ENCODE data around the gene YY1. TPM values are rescaled to one million over a fixed set of nuclear protein-coding genes. Genes with fewer than 3 reads are reported as not detected.

The YY1 gene
- total and polyA plus RNA-seq, 2 experiments from 2014 or later: 32.6 to 58.5 TPM

- TF ChIP-seq EZH2phosphoT487 (IDR thresholded peaks at IDR 0.05; ENCODE audit: low read depth, severe bottlenecking, unreplicated experiment) (no peak), EZH2 (IDR thresholded peaks at IDR 0.05; ENCODE audit: borderline replicate concordance) (no peak), CTCF (IDR thresholded peaks at IDR 0.05; ENCODE audit: poor library complexity) (no peak)
- Histone ChIP-seq H3K9me3 (ENCODE audit: low read depth) (no peaks in the 10 kb centered on the region), H2AFZ (no peak overlapping the region), H3K9me2 (replicated peaks; ENCODE audit: insufficient read depth) (no peaks in the 10 kb centered on the region), H3K4me2 (no peak overlapping the region), H3K36me3 (replicated peaks; ENCODE audit: insufficient read depth, low read depth) (no peaks in the 10 kb centered on the region), H3K79me2 (no peaks in the 10 kb centered on the region), H4K20me1 (ENCODE audit: insufficient read depth, poor library complexity, severe bottlenecking) (no peaks in the 10 kb centered on the region), H3K27ac (no peak overlapping the region), H3K4me3 (no peak overlapping the region), H3K4me1 (ENCODE audit: insufficient read depth) (no peaks in the 10 kb centered on the region), H3K27me3 (no peaks in the 10 kb centered on the region)
- WGBS (ENCODE audit: low lambda C conversion rate, missing lambda C conversion rate): 97% methylated on average over 13 of the region's 13 CpGs
- no peak for DNase-seq (ENCODE audit: low spot score)
Observed at GRCh38 chr14:100325958-100326357, 87.0 kb downstream of the YY1 start.

GRCh38 chr14:100327128-100327527 is 88.2 kb downstream of the YY1 start:
- whole genome bisulfite sequencing (ENCODE audit: low lambda C conversion rate, missing lambda C conversion rate): 97% methylated on average over 24 of the region's 24 CpGs

GRCh38 chr14:100328495-100329163 is 89.7 kb downstream of the YY1 start:
- 88% methylated on average over 26 of the region's 32 CpGs for WGBS (ENCODE audit: low lambda C conversion rate, missing lambda C conversion rate)
- Histone ChIP-seq H3K4me1 (ENCODE audit: insufficient read depth) (no peaks in the 10 kb centered on the region), H3K36me3 (replicated peaks; ENCODE audit: insufficient read depth, low read depth) (no peaks in the 10 kb centered on the region), H3K79me2 (no peaks in the 10 kb centered on the region), H4K20me1 (ENCODE audit: insufficient read depth, poor library complexity, severe bottlenecking) (no peaks in the 10 kb centered on the region), H3K4me3 (no peak overlapping the region), H3K9me3 (ENCODE audit: low read depth) (no peaks in the 10 kb centered on the region), H2AFZ (no peak overlapping the region), H3K4me2 (no peak overlapping the region), H3K9me2 (replicated peaks; ENCODE audit: insufficient read depth) (no peaks in the 10 kb centered on the region), H3K27me3 (no peaks in the 10 kb centered on the region), H3K27ac (no peak overlapping the region)
- TF ChIP-seq EZH2 (IDR thresholded peaks at IDR 0.05; ENCODE audit: borderline replicate concordance) (no peak), EZH2phosphoT487 (IDR thresholded peaks at IDR 0.05; ENCODE audit: low read depth, severe bottlenecking, unreplicated experiment) (no peak), CTCF (IDR thresholded peaks at IDR 0.05; ENCODE audit: poor library complexity) (no peak)
- DNase-seq (ENCODE audit: low spot score): no peak

More at GRCh38 chr14:100327128-100327527, 88.2 kb downstream of the YY1 start:
- Histone ChIP-seq H3K36me3 (replicated peaks; ENCODE audit: insufficient read depth, low read depth) (no peaks in the 10 kb centered on the region), H3K27ac (no peak overlapping the region), H3K79me2 (no peaks in the 10 kb centered on the region), H3K4me1 (ENCODE audit: insufficient read depth) (no peaks in the 10 kb centered on the region), H3K9me2 (replicated peaks; ENCODE audit: insufficient read depth) (no peaks in the 10 kb centered on the region), H3K9me3 (ENCODE audit: low read depth) (no peaks in the 10 kb centered on the region), H4K20me1 (ENCODE audit: insufficient read depth, poor library complexity, severe bottlenecking) (no peaks in the 10 kb centered on the region), H3K27me3 (no peaks in the 10 kb centered on the region), H2AFZ (no peak overlapping the region), H3K4me2 (no peak overlapping the region), H3K4me3 (no peak overlapping the region)
- DNase-seq (ENCODE audit: low spot score): no peak
- TF ChIP-seq EZH2phosphoT487 (IDR thresholded peaks at IDR 0.05; ENCODE audit: low read depth, severe bottlenecking, unreplicated experiment) (no peak), CTCF (IDR thresholded peaks at IDR 0.05; ENCODE audit: poor library complexity) (no peak), EZH2 (IDR thresholded peaks at IDR 0.05; ENCODE audit: borderline replicate concordance) (no peak)
